H1 (cell line): ENCODE results near the gene KRT1. TPM values are rescaled to one million over a fixed set of nuclear protein-coding genes. Genes with fewer than 3 reads are reported as not detected.

Experiments used
- CBX5 ChIP-seq: fragments of 300-800, 300-1000 bp; sonication (generic); IDR thresholded peaks from 2 replicates; pipeline ENCODE4 v1.7.1; 2016; ENCODE audit warnings: antibody characterized with exemption, low read length, low read depth
- CHD2 ChIP-seq: IDR thresholded peaks from 2 replicates; pipeline ENCODE4 v1.6.1; 2012; ENCODE audit warnings: low read length, improper control_type of control experiment
- CHD7 ChIP-seq: fragments of 300-600 bp; sonication (generic); IDR thresholded peaks from 2 replicates; pipeline ENCODE4 v1.7.1; 2012; ENCODE audit warnings: low read length, moderate library complexity, mild to moderate bottlenecking, inconsistent platforms; ENCODE audit not compliant: insufficient replicate concordance
- JUND ChIP-seq: IDR thresholded peaks from 2 replicates; pipeline ENCODE4 v1.6.1; 2011; ENCODE audit warnings: mild to moderate bottlenecking, improper control_type of control experiment, low read length
- NANOG ChIP-seq: IDR thresholded peaks from 2 replicates; pipeline ENCODE4 v1.6.1; 2011; ENCODE audit warnings: low read length, low read depth, mild to moderate bottlenecking, inconsistent platforms; ENCODE audit not compliant: insufficient read depth, poor library complexity, severe bottlenecking
- RBBP5 ChIP-seq: IDR thresholded peaks from 2 replicates; pipeline ENCODE4 v1.7.1; 2012; ENCODE audit warnings: low read depth, mild to moderate bottlenecking, inconsistent platforms, low read length, moderate library complexity, borderline replicate concordance
- TAF7 ChIP-seq: optimal IDR thresholded peaks from 2 replicates; pipeline ENCODE3; 2011; ENCODE audit warnings: low read depth, mild to moderate bottlenecking, inconsistent platforms, low read length, moderate library complexity, borderline replicate concordance
- YY1 ChIP-seq: IDR thresholded peaks from 2 replicates; pipeline ENCODE4 v1.6.1; 2011; ENCODE audit warnings: low read depth, mild to moderate bottlenecking, low read length
- ZNF274 ChIP-seq: IDR thresholded peaks from 2 replicates; pipeline ENCODE4 v1.7.0; 2012; ENCODE audit warnings: low read length, borderline replicate concordance; ENCODE audit errors: extremely low read depth
- polyA plus RNA-seq, 7 experiments: library from polyadenylated mRNA; depleted of rRNA in 3 of 7; stranded (reverse) in 5 of 7; unstranded in 2 of 7; fragments of >200 nt in 5 of 7; fragments of 200-250 nt in 2 of 7; gene quantifications; 1 replicate in 5 of 7; 2 replicates in 1 of 7; 4 replicates in 1 of 7; pipeline versions ENCODE4 v1.2.1 to v1.2.3, GENCODE V29; 2011 to 2013; ENCODE audit warnings: missing spikeins in 2 of 7, mixed read lengths in 2 of 7
- total RNA-seq: library from RNA; stranded (reverse); fragmentation: NEBNext Ultra II Directional; extraction: Animal tissue kit (Norgen Biotek cat#: 25700); gene quantifications from 2 replicates; pipeline ENCODE4 v1.2.1, GENCODE V29; 2021
- TF ChIP-seq, protein P1 (sequence below): IDR thresholded peaks from 2 replicates; pipeline ENCODE4 v1.6.1; 2011; ENCODE audit warnings: low read length, improper control_type of control experiment

The KRT1 gene
- total and polyA plus RNA-seq, 2 of the 8 experiments (the other 6 are each of a cell fraction or from before 2014, with no cell fraction given) = not detected

GRCh38 chr12:52656616-52657015, 23.6 kb downstream of the KRT1 start (continued):
- no peak for TF ChIP-seq CHD7
- no peak for TF ChIP-seq JUND
- no peak for TF ChIP-seq CHD2
- no peak for TF ChIP-seq YY1
- TF ChIP-seq NANOG = no peak
- no peak for TF ChIP-seq ZNF274
- TF ChIP-seq TAF7 = no peak
- no peak for TF ChIP-seq RBBP5
- no peak for TF ChIP-seq CBX5
- TF ChIP-seq, protein P1, sequence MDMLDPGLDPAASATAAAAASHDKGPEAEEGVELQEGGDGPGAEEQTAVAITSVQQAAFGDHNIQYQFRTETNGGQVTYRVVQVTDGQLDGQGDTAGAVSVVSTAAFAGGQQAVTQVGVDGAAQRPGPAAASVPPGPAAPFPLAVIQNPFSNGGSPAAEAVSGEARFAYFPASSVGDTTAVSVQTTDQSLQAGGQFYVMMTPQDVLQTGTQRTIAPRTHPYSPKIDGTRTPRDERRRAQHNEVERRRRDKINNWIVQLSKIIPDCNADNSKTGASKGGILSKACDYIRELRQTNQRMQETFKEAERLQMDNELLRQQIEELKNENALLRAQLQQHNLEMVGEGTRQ = no peak
